Stimulated activated CD8-positive, alpha-beta memory T cell treated with anti-CD3 and anti-CD28 coated beads, Interleukin-4, amount 100 ng/mL, for 24 hours (primary cell): ENCODE measurements around the gene PORCN.

Experiments used
- DNase-seq: peaks from one replicate; pipeline ENCODE4 v3.0.0-alpha.2; 2020; ENCODE audit warnings: low read depth

PORCN gene

DNA sequence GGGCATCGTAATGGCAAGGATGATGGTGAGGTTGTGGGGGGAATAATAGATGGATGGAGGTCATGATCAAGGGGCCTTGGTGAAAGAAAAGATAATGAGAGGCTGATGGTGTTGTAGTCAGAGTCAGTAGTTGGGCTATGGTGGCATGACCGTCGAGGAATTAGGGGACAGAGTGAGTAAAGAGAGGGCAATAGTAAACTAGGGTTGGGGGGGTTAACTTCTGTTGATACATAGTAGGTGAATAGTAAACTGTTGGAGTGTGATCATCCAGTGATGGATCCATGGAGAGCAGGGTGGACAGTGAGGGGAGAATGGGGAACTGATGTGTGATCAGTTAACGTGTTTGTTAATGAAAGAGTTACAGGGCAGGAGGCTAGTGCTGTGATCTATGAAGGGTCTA, 31.9 kb upstream of the PORCN start:
- DNase-seq = no peak

DNA sequence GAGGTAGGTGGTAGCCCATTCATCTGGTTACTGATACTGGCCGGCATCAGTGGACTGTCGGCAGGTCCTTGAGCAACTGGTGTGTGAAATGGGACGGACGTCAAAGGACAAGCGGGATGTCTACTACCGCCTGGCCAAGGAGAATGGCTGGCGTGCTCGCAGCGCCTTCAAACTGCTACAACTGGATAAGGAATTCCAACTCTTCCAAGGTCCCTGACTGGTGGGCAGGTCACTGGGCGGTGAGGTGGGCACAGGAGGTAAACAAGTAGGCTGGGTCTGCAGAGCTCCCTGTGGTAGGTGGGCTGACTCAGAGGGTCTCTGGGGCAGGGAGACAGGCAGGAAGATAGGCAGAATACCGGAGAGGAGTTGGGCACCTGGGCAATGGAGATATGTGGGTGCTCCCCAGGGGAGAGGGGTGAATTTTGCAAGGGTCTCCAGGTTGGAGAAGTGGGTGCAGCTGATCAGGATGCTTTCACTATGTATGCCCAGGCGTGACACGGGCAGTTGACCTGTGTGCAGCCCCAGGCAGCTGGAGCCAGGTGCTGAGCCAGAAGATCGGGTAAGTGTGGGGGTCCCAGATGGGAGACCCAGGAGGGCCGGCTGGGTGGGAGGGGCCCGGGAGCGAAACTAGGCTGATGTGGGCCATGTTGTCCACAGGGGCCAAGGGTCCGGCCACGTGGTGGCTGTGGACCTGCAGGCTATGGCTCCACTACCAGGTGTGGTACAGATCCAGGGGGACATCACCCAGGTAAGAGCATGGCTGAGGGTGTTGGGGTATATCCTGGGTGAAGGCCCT, 30.6 kb upstream of the PORCN start:
- no peak for DNase-seq

DNA sequence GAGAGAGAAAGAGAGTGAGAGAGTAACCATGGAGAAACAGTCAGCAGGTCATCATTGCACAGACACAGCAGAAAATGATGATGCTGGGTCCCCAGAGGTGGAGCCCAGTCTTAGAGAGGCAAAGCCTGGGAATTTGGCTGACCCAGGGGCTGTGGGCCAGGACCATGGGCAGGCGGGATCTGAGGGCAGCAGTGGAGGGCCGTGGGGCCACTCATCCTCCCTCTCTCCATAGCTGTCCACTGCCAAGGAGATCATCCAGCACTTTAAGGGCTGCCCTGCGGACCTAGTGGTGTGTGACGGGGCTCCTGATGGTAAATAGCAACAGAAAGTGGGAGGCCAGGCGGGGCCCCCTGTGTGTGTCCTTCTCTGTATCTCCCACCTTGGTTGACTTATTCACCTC, 30.0 kb upstream of the PORCN start:
- no peak for DNase-seq

DNA sequence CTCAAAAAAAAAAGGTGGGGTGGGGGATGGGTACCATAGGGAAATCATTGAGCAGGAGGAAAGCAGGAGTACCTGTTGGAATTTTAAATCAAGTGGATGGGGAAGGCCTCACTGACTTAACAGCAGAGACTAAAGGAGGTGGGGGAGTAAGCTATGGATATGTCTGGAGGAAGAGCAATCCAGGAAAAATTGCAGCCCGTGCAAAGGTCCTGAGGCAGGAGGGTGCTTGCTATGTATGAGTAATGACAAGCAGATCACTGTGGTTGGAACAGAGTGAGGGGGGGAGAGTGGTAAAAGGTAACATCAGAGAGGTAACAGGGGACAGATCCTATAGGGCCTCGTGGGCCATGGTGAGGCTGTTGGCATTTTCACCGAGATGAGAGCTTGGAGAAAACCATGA, 28.6 kb upstream of the PORCN start:
- DNase-seq = no peak

DNA sequence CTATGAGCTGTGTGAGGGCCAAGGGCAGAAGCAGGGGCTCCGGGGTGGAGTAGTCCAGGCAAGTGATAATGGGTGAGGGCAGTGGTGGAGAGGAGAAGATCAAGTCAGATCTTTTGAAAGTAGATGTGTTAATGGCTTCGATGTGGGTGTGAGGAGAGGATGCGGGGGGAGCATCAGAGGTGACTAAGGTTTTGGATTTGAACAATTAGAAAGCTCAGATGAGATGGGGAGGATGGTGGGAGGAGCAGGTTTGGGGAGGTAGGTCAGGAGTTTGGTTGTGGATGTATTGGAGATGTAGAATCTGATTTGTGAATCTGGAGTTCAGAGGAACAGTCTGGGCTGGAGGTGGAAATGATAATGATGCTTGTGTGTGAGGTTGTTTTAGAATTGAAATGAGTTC, 28.2 kb upstream of the PORCN start:
- DNase-seq = no peak

DNA sequence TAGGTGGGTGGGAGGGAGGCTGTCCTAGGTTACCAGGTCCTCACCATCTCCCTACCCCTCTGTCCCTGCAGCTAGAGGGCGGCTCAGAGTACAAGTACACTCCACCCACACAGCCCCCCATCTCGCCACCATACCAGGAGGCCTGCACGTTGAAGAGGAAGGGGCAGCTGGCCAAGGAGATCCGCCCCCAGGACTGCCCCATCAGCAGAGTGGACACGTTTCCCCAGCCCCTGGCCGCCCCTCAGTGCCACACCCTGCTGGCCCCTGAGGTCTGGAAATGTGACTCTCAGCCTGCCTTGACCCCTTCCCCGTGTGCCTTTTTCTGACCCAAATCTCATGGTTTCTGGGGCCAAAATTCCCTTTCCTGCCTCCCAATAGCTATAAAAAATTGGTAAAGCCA, 26.3 kb upstream of the PORCN start:
- DNase-seq = no peak

DNA sequence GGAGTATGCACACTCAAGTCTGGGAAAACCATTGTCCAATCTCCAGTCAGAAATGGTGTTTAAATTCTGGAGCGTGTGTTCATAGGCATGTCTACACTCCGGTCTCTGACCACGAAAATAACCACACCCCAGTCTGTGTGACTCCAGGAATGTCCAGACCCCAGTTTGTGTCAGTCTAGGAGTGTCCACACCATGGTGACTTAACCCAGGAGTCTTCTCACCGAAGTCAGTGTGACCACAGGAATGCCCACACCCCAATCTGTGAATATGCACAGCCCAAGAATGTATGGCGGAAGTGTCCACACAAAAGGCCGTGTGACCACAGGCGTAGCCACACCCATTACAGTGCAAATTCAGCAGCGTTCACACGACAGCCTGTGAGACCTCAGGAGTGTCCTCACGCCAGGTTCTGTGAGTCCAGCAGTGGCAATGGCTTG, 21.4 kb upstream of the PORCN start:
- no peak for DNase-seq

DNA sequence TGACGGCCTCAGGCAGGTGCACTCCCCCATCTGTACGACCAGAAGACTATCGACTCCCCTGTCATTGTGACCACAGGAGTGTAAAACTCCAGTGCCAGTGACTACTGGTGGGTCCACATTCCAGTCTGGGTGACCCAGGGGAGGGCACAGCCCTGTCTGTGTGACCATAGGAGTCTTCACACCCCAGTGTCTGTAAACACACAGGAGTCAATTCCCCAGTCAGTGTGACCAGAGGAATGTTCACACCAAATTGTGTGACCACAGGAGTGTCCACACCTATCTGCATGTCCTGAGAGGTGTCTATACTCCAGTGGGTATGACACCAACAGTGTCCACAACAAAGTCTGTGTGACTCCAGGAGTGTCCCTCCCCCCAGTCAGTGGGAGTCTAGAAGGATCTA, 20.8 kb upstream of the PORCN start:
- no peak for DNase-seq

DNA sequence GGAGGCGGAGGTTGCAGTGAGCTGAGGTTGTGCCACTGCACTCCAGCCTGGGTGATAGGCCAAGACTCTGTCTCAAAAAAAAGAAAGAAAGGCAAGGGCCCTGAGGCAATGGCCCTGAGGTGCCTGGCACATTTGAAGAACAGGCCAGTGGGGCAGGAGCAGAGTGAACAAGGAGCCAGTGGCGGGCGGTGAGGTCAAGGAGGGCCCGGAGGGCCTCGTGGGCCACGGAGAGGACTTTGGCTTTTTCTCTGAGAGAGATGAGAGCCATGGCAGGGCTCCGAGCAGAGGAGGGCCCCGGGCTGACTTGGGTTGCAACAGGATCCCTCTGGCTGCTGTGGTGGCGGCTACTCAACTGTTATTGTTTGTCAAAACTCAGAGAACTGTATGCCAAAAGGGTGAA, 19.5 kb upstream of the PORCN start:
- no peak for DNase-seq

DNA sequence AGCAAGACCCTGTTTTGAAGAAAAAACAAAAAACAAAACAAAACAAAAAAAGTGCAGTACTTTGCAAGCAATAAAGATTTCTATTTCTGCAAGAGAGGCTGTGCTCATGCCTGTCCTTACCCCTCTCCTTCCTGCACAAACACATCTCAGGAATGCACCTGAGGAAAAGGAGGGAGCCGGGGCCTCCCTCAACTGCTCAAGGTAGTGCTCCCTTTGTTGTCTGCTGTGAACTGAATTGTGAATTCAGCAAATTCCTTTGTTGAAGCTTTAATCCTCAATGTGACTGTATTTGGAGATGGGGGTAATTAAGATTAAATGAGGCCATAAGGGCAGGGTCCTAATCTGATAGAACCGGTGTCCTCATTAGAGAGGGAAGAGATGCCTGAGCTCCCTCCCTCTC, 18.9 kb upstream of the PORCN start:
- DNase-seq = no peak

DNA sequence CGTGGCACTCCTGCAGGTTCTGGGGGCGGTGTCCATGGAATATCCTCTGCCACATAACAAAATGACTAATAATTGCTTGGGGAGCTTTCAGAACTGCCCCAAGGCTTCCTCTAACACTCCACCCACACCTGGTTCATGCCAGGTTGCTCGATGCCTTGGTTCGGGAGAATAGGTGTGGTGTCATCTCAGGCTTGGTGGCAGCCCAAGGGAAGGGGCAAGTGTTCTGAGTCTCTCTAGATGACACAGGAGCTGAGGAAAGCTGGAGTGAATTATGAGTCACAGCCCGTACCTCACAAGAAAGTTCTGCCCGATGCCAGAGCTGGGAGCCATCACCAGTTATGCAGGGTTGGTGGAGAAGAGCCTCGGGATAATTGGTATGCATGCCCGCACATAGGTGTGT, 18.1 kb upstream of the PORCN start:
- no peak for DNase-seq

DNA sequence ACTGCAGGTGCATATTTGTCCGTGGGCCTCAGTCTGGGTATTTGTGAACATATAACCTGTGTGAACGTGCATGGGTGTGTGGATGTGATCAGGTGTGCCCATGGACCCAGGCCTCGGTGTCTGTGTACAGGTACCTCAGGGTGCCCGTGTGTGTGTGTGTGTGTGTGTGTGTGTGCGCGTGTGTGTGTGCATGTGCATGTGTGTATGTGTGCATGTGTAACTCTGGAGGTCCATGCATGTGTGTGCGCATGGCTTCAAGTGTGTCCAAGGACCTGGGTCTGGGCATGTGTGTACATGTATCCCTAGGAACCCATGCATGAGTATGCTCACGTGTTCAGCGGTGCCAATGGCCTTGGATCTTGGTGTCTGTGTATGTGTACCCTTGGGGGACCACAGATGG, 17.0 kb upstream of the PORCN start:
- no peak for DNase-seq

DNA sequence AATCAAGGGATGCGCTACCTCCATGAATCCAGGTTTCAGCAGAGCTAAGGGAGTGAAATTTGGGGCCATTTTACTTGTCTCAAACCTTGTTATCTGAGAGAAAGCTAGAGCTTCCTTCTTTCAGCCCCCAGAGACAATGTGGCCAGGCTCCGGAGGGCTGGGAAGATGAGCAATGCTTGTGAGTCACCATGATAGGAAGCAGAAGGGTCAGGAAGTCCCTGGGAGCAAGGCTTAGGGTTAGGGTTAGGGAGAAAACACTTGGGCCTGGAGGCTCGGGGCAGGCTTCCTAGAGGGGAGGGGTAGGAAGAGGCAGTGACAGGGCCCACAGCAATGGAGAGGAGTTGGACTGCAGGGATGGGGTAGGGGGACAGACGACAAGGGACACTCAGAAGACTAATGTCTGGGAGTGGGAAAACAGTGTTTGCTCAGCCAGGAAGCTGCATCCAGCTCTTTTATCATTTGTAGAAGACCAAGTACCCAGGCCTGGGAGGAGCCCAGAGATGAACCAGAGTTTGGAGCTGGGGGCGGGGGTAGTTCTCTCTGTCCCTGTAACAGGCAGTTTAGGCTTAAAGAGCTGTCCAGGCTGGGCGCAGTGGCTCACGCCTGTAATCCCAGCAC, 16.4 kb upstream of the PORCN start:
- DNase-seq = no peak

DNA sequence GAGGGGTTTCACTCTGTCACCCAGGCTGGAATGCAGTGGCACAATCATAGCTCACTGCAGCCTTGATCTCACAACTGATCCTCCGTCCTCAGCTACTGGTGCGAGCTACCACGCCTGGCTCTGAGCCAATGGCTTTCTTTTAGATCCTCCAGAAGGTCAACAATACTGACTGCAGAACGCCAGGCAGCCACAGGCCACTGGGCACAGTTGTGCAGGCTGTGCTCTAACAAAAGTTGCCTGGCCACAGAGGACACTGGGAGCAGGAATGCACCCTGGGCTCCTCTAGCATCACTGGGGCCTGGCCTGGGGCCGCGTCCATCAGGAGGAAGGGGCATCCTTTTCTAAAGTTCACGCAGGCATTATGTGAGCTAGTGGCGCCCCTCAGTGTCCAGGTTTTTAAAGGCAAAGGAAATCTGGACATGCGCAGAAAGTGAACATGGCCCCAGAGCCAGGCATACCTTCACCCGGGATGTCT, 14.9 kb upstream of the PORCN start:
- no peak for DNase-seq

DNA sequence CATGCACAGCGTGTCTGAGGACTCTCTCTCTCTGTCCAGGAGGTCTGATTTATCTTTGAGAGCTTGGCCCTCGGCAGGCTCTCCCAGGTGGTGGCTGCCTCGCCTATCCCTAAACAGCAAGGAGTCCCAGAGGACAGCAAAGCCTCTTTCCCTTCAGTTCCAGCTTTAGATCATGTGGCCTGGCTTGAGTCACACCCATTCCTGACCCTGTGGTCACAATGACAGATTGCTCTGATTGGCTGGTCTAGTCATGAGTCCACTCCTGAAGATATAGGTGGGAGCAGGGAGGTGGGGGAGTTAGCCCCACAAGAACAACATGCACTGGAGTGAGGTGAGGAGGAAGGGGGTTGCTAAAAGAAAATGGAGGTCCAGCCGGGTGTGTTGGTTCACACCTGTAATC, 12.1 kb upstream of the PORCN start:
- no peak for DNase-seq

DNA sequence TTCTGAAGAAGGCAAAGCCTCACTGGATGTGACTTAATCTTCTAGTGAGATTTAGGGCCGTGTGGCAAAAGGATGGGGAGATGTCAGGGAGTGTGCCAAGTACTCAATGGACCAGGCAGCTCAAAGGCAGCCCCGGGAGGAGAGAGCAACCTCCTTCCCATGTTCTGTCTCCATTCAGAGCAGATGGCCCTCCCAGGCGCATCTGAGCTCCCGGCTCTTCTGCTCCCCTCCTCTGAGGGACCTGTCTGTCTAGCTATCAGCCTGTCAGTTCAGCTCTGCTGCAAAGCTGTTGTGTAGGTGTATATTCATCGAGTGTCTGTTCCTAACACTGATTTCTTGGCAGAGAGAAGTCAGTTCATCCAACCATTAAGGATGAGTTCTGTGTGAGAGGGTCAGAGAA, 10.9 kb upstream of the PORCN start:
- DNase-seq = no peak

DNA sequence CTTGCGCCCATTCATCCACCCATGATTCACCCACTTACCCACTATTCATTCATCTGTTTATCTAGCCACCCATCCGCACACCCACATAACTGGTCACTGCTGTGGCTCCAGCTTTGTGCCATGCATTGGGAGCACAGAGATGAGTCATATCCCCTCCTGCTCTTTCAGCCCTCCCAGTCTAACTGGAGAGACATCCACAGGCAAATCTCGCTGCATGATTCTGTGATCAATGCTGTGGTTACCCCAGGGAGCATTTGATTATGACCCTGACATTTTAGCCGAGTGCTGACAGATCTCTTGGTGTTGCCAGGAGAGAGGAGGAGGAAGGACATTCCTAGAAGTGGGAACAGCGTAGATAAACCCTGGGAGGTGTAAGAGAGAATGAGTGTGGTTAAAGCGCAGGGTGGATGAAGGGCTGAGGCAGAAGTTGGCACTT, 10.4 kb upstream of the PORCN start:
- no peak for DNase-seq

DNA sequence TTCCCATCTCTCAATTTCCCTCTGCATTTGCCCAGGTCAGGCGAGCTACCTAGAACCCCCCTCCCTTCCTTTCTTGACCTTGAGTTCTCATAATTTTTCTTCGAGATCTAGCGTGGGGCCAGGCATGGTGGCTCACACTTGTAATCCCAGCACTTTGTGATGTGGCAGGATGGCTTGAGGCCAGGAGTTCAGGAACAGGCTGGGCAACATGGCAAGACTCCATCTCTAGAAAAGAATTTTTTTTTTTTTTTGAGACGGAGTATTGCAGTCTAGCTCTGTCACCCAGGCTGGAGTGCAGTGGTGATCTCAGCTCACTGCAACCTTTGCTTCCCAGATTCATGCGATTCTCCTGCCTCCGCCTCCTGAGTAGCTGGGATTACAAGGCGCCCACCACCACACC, 4.5 kb upstream of the PORCN start:
- no peak for DNase-seq

DNA sequence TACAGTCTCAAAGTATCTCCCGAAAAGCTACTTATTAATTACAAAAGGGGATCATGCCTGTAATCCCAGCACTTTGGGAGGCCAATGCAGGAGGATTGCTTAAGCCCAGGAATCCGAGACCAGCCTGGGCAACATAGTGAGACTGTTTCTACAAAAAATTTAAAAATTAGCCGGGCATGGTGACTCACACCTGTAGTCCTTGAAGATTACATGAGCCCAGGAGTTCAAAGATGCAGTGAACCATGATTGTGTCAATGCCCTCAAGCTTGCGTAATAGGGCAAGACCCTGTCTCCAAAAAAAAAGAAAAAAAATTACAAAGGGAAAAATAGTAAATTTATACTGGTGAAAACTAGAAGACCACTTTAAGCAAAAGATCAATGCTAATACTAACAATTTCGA, 3.3 kb upstream of the PORCN start:
- DNase-seq = no peak

DNA sequence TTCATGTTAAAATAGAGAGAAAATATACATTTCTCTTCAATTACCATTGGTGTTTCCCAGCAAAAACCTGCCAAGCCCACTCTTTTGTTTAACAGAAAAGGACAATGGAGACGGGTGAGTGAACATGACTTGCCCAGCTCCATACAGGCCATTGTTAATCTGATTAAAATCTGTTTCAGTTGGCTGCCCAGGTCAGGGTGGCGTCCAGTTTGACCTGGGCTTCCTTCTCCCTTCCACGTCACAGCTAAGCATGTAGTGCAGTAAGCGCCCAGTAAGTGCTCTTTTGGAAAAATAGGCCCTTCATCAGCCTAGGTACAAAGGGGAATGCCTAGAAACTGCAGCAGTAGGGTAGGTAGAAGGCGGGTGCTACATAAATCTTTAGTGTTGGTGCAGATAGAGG, 1.5 kb upstream of the PORCN start:
- no peak for DNase-seq

DNA sequence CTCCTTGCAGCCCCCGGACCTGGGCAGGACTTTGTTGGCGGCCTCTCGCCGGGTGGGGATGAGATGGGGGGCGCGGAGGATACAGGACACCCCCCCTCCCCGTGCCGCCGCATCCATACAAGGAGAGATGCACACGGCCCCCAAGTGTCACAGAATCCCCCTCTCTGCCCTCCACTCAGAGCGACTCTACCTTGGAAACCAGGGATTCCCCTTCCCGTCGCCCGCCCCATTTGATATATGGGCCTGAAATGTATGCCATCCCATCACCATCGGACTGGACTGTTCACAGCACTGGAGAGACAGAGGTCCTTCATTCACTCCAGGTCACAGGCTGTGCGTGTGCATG, 426 bp downstream of the PORCN start:
- DNase-seq = no peak

DNA sequence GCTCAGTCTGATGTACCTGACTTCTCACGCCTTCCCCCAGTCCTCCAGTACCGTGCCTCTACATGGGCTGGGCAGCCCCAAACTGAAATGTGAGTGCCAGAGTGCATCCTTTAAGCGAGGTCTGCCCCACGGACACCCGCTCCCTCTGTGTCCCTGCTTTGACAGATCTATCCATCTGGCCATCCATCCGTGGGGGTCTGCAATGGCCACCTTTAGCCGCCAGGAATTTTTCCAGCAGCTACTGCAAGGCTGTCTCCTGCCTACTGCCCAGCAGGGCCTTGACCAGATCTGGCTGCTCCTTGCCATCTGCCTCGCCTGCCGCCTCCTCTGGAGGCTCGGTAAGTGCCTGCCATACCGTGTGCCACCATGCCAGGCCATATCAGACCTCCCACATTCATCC, 827 bp downstream of the PORCN start:
- no peak for DNase-seq

DNA sequence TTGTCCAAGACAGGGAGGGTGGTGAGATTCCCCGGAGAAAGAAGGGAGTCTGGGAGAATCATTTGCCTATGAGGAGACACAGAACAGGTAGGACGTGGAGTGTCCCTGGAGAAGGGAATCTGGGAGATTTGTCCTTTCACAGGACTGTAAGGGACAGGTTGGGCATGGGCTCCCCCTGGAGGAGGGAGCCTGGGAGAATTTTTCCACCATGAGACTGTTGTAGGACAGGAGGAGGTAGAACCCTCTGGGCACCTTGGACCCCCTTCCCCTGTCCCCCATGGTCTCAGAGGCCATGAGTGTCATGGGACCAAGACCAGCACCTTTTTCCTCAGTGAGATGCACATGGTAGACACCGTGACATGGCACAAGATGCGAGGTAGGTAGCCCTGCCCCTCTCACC, 2.8 kb downstream of the PORCN start:
- no peak for DNase-seq

DNA sequence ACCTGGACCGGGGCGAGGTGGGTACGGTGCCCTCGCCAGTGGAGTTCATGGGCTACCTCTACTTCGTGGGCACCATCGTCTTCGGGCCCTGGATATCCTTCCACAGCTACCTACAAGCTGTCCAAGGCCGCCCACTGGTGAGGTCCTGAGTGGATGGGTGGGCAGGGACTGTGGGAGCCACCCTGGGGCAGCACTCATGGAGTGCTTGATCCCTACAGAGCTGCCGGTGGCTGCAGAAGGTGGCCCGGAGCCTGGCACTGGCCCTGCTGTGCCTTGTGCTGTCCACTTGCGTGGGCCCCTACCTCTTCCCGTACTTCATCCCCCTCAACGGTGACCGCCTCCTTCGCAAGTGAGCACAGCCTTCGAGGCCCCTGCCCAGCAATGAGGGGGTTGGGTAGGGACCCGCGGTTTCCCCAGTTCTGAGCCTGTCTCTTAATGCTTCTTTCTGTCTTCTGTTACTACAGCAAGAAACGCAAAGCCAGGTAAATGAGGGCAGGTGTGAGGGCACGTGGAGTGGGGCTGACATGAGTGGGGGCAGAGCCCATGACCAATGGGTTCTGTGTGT, 3.7 kb downstream of the PORCN start:
- no peak for DNase-seq
